Skeletal muscle tissue (tissue), 4 donors: ENCODE data around the gene DPYSL4. TPM values are rescaled to one million over a fixed set of nuclear protein-coding genes. Genes with fewer than 3 reads are reported as not detected.

Experiments
- H3K27ac ChIP-seq: one replicate; pipeline ENCODE4 v1.7.0; 2013; ENCODE audit warnings: mild to moderate bottlenecking, low read depth, low read length, inconsistent platforms
- H3K27me3 ChIP-seq, 3 donors: one replicate each; pipeline ENCODE4 v1.7.0; 2013; ENCODE audit warnings: low read length in 3 of 3; ENCODE audit not compliant: control insufficient read depth in 3 of 3, insufficient read depth in 3 of 3
- H3K36me3 ChIP-seq, 3 donors: one replicate each; pipeline ENCODE4 v1.7.0; 2013; ENCODE audit warnings: low read length in 3 of 3; ENCODE audit not compliant: control insufficient read depth in 3 of 3, insufficient read depth in 3 of 3
- H3K4me1 ChIP-seq, 3 donors: one replicate each; pipeline ENCODE4 v1.7.0; 2013; ENCODE audit warnings: low read length in 3 of 3, mild to moderate bottlenecking in 3 of 3; ENCODE audit not compliant: control insufficient read depth in 3 of 3, insufficient read depth in 3 of 3
- H3K4me3 ChIP-seq, 3 donors: one replicate each; pipeline ENCODE4 v1.7.0; 2013; ENCODE audit warnings: low read length in 3 of 3
- H3K9ac ChIP-seq, 3 donors: one replicate each; pipeline ENCODE4 v1.7.0; 2013; ENCODE audit warnings: low read length in 3 of 3, mild to moderate bottlenecking in 3 of 3, moderate library complexity in 2 of 3, low read depth in 1 of 3
- H3K9me3 ChIP-seq, 3 donors: one replicate each; pipeline ENCODE4 v1.7.0; 2013; ENCODE audit warnings: low read length in 3 of 3; ENCODE audit not compliant: control insufficient read depth in 3 of 3
- total RNA-seq: library from RNA; depleted of rRNA; stranded (reverse); fragments of >200 nt; gene quantifications from one replicate; pipeline ENCODE4 v1.2.3, GENCODE V29; 2014
- donor health status: Osteomylitis.

The DPYSL4 gene
- total RNA-seq, 1 donor from 2014 or later = 1.0 TPM

- no peaks in the 10 kb centered on the region for H3K4me1 ChIP-seq
- H3K9ac ChIP-seq = no peak overlapping the region
- H3K27me3 ChIP-seq = peaks cover 0 to 9% (median 6%) of the 10 kb centered on the region in 3 donors
- no peaks in the 10 kb centered on the region for H3K9me3 ChIP-seq
- H3K4me3 ChIP-seq = no peak overlapping the region
- H3K27ac ChIP-seq = no peak overlapping the region
- H3K36me3 ChIP-seq = no peaks in the 10 kb centered on the region
Measured at GRCh38 chr10:132239126-132240031, 52.6 kb downstream of the DPYSL4 start.

- peaks cover 0 to 9% (median 3%) of the 10 kb centered on the region in 3 donors for H3K27me3 ChIP-seq
- no peaks in the 10 kb centered on the region for H3K4me1 ChIP-seq
- H3K9ac ChIP-seq = no peak overlapping the region
- no peaks in the 10 kb centered on the region for H3K9me3 ChIP-seq
- H3K27ac ChIP-seq = no peak overlapping the region
- H3K36me3 ChIP-seq = no peaks in the 10 kb centered on the region
- no peak overlapping the region for H3K4me3 ChIP-seq
Measured at GRCh38 chr10:132240156-132240555, 53.4 kb downstream of the DPYSL4 start.

DNA sequence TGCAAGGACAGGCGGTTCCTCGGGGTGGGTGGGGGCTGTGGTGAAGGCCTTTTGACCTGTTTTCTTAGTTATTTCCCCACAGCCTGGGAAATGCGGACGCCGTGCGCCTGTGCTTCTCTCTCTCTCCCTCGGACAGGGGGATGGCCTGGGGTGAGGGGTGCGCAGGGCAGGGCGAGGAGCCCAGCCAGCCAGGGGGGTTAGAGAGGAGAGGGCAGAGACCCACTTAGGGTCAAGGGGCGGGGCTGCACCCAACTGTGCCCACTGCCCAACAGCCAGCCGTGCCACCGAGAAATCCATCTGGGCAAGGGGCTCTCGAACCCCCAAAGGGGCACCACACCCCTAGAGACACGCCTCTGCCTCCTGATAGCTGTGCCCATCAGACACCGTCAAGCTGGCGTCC, 53.8 kb downstream of the DPYSL4 start:
- no peaks in the 10 kb centered on the region for H3K4me1 ChIP-seq
- peaks cover 0 to 9% (median 3%) of the 10 kb centered on the region in 3 donors for H3K27me3 ChIP-seq
- no peak overlapping the region for H3K27ac ChIP-seq
- H3K9ac ChIP-seq = no peak overlapping the region
- H3K36me3 ChIP-seq = no peaks in the 10 kb centered on the region
- H3K4me3 ChIP-seq = no peak overlapping the region
- no peaks in the 10 kb centered on the region for H3K9me3 ChIP-seq

DNA sequence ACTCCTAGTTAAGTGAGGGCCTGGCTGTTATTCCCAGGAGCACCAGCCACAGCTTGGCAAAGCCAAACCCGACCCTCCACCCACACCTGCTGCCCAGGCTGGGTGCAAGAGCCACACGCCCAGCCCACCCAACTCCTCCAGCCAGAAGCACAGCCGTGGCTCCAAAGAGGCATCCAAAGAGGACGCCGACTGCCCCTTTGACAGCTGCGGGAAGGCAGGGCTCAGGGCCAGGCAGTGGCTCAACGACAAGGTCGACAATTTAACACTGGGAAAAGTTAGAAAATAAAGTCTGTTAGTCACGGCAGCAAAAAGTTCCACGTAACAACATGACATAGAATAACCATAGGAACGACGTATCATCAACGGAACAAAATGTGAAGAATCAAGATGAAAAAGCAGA, 54.3 kb downstream of the DPYSL4 start:
- Histone ChIP-seq H3K36me3 (no peaks in the 10 kb centered on the region), H3K4me3 (no peak overlapping the region), H3K27ac (no peak overlapping the region), H3K9ac (no peak overlapping the region), H3K27me3 (peaks cover 0 to 9% (median 3%) of the 10 kb centered on the region in 3 donors), H3K4me1 (no peaks in the 10 kb centered on the region), H3K9me3 (no peaks in the 10 kb centered on the region)

DNA sequence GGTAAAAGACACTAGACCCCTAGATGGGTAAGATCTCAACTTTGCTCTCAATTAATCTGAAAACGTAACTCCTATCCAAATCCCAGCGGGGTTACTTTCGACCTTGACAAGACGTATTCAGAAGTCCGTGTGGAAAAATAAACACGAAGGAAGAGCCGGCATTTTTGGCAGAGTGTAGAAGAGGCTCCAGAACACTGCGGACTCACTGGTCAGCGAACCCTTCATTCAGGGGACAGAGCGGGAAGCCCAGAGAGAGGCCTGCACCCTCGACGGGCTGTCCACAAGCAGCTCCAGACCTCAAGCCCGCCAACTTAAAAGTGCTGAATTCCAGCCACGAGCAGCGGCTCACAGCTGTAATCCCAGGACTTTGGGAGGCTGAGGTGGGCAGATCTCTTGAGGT, 54.7 kb downstream of the DPYSL4 start:
- Histone ChIP-seq H3K4me1 (no peaks in the 10 kb centered on the region), H3K36me3 (no peaks in the 10 kb centered on the region), H3K4me3 (no peak overlapping the region), H3K9ac (no peak overlapping the region), H3K27ac (no peak overlapping the region), H3K9me3 (no peaks in the 10 kb centered on the region), H3K27me3 (peaks cover 0 to 9% (median 3%) of the 10 kb centered on the region in 3 donors)

DNA sequence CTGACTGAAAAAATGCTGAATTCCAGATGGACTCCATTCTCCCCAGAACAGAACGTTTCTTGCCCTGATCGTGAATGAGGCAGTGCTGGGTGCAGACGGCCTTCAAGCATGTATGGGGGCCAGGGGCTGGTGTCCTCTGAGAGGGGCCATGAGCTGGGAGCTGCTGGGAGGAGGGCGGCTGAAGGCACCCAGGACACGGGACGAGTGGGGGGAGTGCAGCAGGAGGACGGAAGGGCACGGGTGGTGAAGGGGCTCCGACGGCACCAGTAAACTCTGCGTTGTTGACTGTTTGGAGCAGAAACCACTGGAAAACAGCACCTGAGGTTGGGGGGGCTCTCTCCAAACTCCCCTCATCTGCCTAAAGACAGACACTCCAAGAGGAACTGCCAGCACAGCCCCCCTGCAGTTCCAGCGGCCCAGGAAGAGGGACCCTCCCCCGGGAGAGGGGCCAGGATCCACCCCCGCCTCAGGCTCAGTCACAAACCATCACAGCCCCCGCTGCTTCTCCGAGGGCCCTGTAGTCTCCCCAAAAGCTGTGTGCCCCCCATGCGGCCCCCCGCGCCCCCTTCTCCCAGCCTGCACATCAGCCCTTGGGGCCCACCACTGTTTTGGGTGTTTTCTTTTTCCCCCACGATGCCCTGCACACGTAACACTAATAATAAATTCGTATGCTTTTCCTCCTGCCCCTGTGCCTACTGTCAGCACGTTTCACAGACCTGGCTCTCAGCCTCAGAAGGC, 55.5 kb downstream of the DPYSL4 start:
- Histone ChIP-seq H3K27me3 (peaks cover 0 to 15% (median 3%) of the 10 kb centered on the region in 3 donors), H3K9me3 (no peaks in the 10 kb centered on the region), H3K4me1 (no peaks in the 10 kb centered on the region), H3K27ac (no peak overlapping the region), H3K9ac (no peak overlapping the region), H3K4me3 (no peak overlapping the region), H3K36me3 (no peaks in the 10 kb centered on the region)

GRCh38 chr10:132243141-132243540, 56.4 kb downstream of the DPYSL4 start:
- Histone ChIP-seq H3K9me3 (no peaks in the 10 kb centered on the region), H3K4me3 (no peak overlapping the region), H3K36me3 (no peaks in the 10 kb centered on the region), H3K4me1 (peaks cover 0 to under 1% (median 0%) of the 10 kb centered on the region in 3 donors), H3K9ac (no peak overlapping the region), H3K27me3 (peaks cover 0 to 20% (median 3%) of the 10 kb centered on the region in 3 donors), H3K27ac (no peak overlapping the region)

DNA sequence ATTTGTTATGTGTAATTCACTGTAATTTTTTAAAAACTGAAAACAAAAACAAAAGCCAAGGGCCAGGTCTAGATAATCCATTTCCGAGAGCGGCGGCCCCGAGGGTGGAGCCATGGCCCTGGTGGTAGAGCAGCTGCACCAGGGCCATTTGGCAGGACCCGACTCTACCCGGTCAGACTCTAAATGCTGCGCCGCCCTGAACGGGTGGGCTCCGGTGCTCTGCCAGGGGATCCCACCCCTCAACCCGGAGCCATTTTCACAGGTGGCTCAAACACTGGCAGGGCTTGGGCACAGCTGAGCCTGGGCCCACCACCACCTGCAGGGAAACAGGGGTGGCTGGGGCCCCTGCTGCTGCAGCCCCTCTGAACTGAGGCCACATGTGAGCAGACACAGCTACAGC, 56.9 kb downstream of the DPYSL4 start:
- Histone ChIP-seq H3K4me1 (peaks cover 3 to 5% (median 3%) of the 10 kb centered on the region in 3 donors), H3K9ac (no peak overlapping the region), H3K9me3 (no peaks in the 10 kb centered on the region), H3K36me3 (no peaks in the 10 kb centered on the region), H3K27ac (no peak overlapping the region), H3K27me3 (peaks cover 0 to 20% (median under 1%) of the 10 kb centered on the region in 3 donors), H3K4me3 (no peak overlapping the region)

GRCh38 chr10:132245056-132245455, 58.3 kb downstream of the DPYSL4 start:
- Histone ChIP-seq H3K9ac (no peak overlapping the region), H3K4me3 (no peak overlapping the region), H3K27me3 (peaks cover 0 to 20% (median 0%) of the 10 kb centered on the region in 3 donors), H3K9me3 (no peaks in the 10 kb centered on the region), H3K27ac (no peak overlapping the region), H3K4me1 (peaks cover 3 to 6% (median 4%) of the 10 kb centered on the region in 3 donors), H3K36me3 (no peaks in the 10 kb centered on the region)

GRCh38 chr10:132246296-132246695, 59.5 kb downstream of the DPYSL4 start:
- Histone ChIP-seq H3K4me3 (no peak overlapping the region), H3K9me3 (no peaks in the 10 kb centered on the region), H3K27ac (no peak overlapping the region), H3K9ac (no peak overlapping the region), H3K36me3 (no peaks in the 10 kb centered on the region), H3K27me3 (peaks cover 0 to 15% (median 0%) of the 10 kb centered on the region in 3 donors), H3K4me1 (peaks cover 3 to 6% (median 4%) of the 10 kb centered on the region in 3 donors)
